H9 (cell line): ENCODE data around the gene ALOX5AP. TPM values are rescaled to one million over a fixed set of nuclear protein-coding genes. Genes with fewer than 3 reads are reported as not detected.

Experiments used
- DNase-seq: peaks from one replicate; pipeline ENCODE4 v3.0.0-alpha.2; 2017
- H2AFZ ChIP-seq: one replicate; pipeline ENCODE4 v1.6.1; 2013; ENCODE audit warnings: mild to moderate bottlenecking, low read length, control low read depth, moderate library complexity
- H2AK5ac ChIP-seq: 2 replicates; pipeline ENCODE4 v1.6.1; 2013; ENCODE audit warnings: low read length, control low read depth, mixed read lengths; ENCODE audit not compliant: insufficient read length
- H2BK120ac ChIP-seq: one replicate; pipeline ENCODE4 v1.6.1; 2013; ENCODE audit warnings: low read depth, mild to moderate bottlenecking, low read length, control low read depth, inconsistent platforms; ENCODE audit not compliant: poor library complexity, severe bottlenecking
- H2BK12ac ChIP-seq: 2 replicates; pipeline ENCODE4 v1.6.1; 2013; ENCODE audit warnings: low read length, control low read depth, mixed read lengths, low read depth; ENCODE audit not compliant: insufficient read length
- H2BK15ac ChIP-seq: 2 replicates; pipeline ENCODE4 v1.6.1; 2013; ENCODE audit warnings: low read depth, low read length, control low read depth
- H2BK20ac ChIP-seq: one replicate; pipeline ENCODE4 v1.6.1; 2013; ENCODE audit warnings: low read depth, mild to moderate bottlenecking, low read length, control low read depth, inconsistent platforms; ENCODE audit not compliant: poor library complexity, severe bottlenecking
- H2BK5ac ChIP-seq: 2 replicates; pipeline ENCODE4 v1.6.1; 2013; ENCODE audit warnings: low read length, control low read depth, mixed read lengths; ENCODE audit not compliant: insufficient read length
- H3K14ac ChIP-seq: 2 replicates; pipeline ENCODE4 v1.6.1; 2013; ENCODE audit warnings: low read length, control low read depth; ENCODE audit not compliant: insufficient read depth
- H3K18ac ChIP-seq: 2 replicates; pipeline ENCODE4 v1.6.1; 2013; ENCODE audit warnings: low read depth, mild to moderate bottlenecking, mixed read lengths, low read length, control low read depth; ENCODE audit not compliant: insufficient read length
- H3K23ac ChIP-seq: 2 replicates; pipeline ENCODE4 v1.6.1; 2013; ENCODE audit warnings: low read length, control low read depth, mixed read lengths, low read depth; ENCODE audit not compliant: insufficient read length
- H3K23me2 ChIP-seq: 2 replicates; pipeline ENCODE4 v1.6.1; 2013; ENCODE audit warnings: low read depth, mild to moderate bottlenecking, mixed read lengths, low read length, control low read depth; ENCODE audit not compliant: insufficient read length, poor library complexity, severe bottlenecking
- H3K27ac ChIP-seq: 2 replicates; pipeline ENCODE4 v1.5.1; 2013; ENCODE audit warnings: low read length, control low read depth, mixed read lengths, low read depth; ENCODE audit not compliant: insufficient read length
- H3K27me3 ChIP-seq: 2 replicates; pipeline ENCODE4 v1.6.1; 2013; ENCODE audit warnings: low read length, control low read depth, inconsistent platforms; ENCODE audit not compliant: insufficient read depth
- H3K4ac ChIP-seq: 2 replicates; pipeline ENCODE4 v1.6.1; 2013; ENCODE audit warnings: low read depth, mild to moderate bottlenecking, control low read depth, inconsistent platforms, low read length, moderate library complexity
- H3K4me1 ChIP-seq: 2 replicates; pipeline ENCODE4 v1.6.1; 2013; ENCODE audit warnings: low read length, control low read depth, inconsistent platforms; ENCODE audit not compliant: insufficient read depth
- H3K4me2 ChIP-seq: 2 replicates; pipeline ENCODE4 v1.6.1; 2013; ENCODE audit warnings: low read length, control low read depth, mixed read lengths; ENCODE audit not compliant: insufficient read length, insufficient read depth
- H3K56ac ChIP-seq: 2 replicates; pipeline ENCODE4 v1.6.1; 2013; ENCODE audit warnings: low read depth, mild to moderate bottlenecking, mixed read lengths, low read length, control low read depth; ENCODE audit not compliant: insufficient read length
- H3K79me1 ChIP-seq: 2 replicates; pipeline ENCODE4 v1.6.1; 2013; ENCODE audit warnings: low read depth, mild to moderate bottlenecking, moderate library complexity, low read length, control low read depth, inconsistent platforms; ENCODE audit not compliant: insufficient read depth, poor library complexity, severe bottlenecking
- H3K79me2 ChIP-seq: 2 replicates; pipeline ENCODE4 v1.6.1; 2013; ENCODE audit warnings: low read length, control low read depth, inconsistent platforms; ENCODE audit not compliant: insufficient read depth
- H3K9ac ChIP-seq: 2 replicates; pipeline ENCODE4 v1.6.1; 2013; ENCODE audit warnings: low read length, control low read depth, mixed read lengths; ENCODE audit not compliant: insufficient read length; ENCODE audit errors: extremely low read depth
- H3K9me3 ChIP-seq: one replicate; pipeline ENCODE4 v1.6.1; 2013; ENCODE audit warnings: low read depth, low read length, inconsistent platforms; ENCODE audit not compliant: control insufficient read depth
- H3T11ph ChIP-seq: one replicate; pipeline ENCODE4 v1.6.1; 2013; ENCODE audit warnings: mild to moderate bottlenecking, low read length, control low read depth, inconsistent platforms
- H4K20me1 ChIP-seq: one replicate; pipeline ENCODE4 v1.6.1; 2013; ENCODE audit not compliant: control insufficient read depth, insufficient read length, insufficient read depth
- H4K5ac ChIP-seq: 2 replicates; pipeline ENCODE4 v1.6.1; 2013; ENCODE audit warnings: low read depth, mild to moderate bottlenecking, mixed read lengths, low read length, control low read depth; ENCODE audit not compliant: insufficient read length
- H4K8ac ChIP-seq: replicated peaks from 2 replicates; pipeline ENCODE4 v1.6.1; 2013; ENCODE audit warnings: low read length, control low read depth, mixed read lengths, low read depth; ENCODE audit not compliant: insufficient read length
- H4K91ac ChIP-seq: 2 replicates; pipeline ENCODE4 v1.6.1; 2013; ENCODE audit warnings: low read depth, mild to moderate bottlenecking, moderate library complexity, mixed read lengths, low read length, control low read depth; ENCODE audit not compliant: insufficient read length
- H3K27ac Mint-ChIP-seq, 3 experiments: 2 replicates in 2 of 3; 3 replicates in 1 of 3; pipeline ENCODE4 v1.8.0; 2020 to 2021; ENCODE audit warnings: mixed read lengths in 3 of 3, mild to moderate bottlenecking in 1 of 3, moderate library complexity in 1 of 3
- H3K27me3 Mint-ChIP-seq: 2 replicates; pipeline ENCODE4 v1.8.0; 2021; ENCODE audit warnings: low read depth, mild to moderate bottlenecking, moderate library complexity, mixed read lengths
- H3K36me3 Mint-ChIP-seq, 3 experiments: 2 replicates in 2 of 3; 3 replicates in 1 of 3; pipeline ENCODE4 v1.8.0; 2020 to 2021; ENCODE audit warnings: low read depth in 3 of 3, mixed read lengths in 3 of 3; ENCODE audit not compliant: insufficient read depth in 1 of 3
- H3K4me1 Mint-ChIP-seq, 2 experiments: 2 replicates each; pipeline ENCODE4 v1.8.0; 2020; ENCODE audit warnings: mixed read lengths in 2 of 2
- H3K4me3 Mint-ChIP-seq, 2 experiments: 2 replicates in 1 of 2; 3 replicates in 1 of 2; pipeline ENCODE4 v1.8.0; 2020 to 2021; ENCODE audit warnings: mild to moderate bottlenecking in 2 of 2, mixed read lengths in 2 of 2, moderate library complexity in 1 of 2
- H3K9me3 Mint-ChIP-seq, 2 experiments: 2 replicates in 1 of 2; 3 replicates in 1 of 2; pipeline ENCODE4 v1.8.0; 2020; ENCODE audit warnings: mild to moderate bottlenecking in 2 of 2, mixed read lengths in 2 of 2, moderate library complexity in 1 of 2
- CTCF ChIP-seq: fragments of 200-600 bp; sonication (generic); conservative IDR thresholded peaks from 3 replicates; pipeline ENCODE4 v1.8.0; 2021; ENCODE audit warnings: antibody characterized with exemption, mild to moderate bottlenecking
- WGBS: extraction: QIAGEN DNeasy Blood & Tissue Kit; methylation state at CpG from one replicate; pipeline ENCODE4 v1.1.7; 2013; ENCODE audit warnings: missing lambda C conversion rate, low lambda C conversion rate, mixed read lengths; ENCODE audit not compliant: insufficient read length; ENCODE audit errors: extremely low coverage; 5-methylcytosine and 5-hydroxymethylcytosine counted together
- total RNA-seq: library from RNA; stranded (reverse); gene quantifications from 2 replicates; pipeline ENCODE4 v1.2.1, GENCODE V29; 2021

The ALOX5AP gene
- total RNA-seq, 1 experiment from 2014 or later = not detected

DNA sequence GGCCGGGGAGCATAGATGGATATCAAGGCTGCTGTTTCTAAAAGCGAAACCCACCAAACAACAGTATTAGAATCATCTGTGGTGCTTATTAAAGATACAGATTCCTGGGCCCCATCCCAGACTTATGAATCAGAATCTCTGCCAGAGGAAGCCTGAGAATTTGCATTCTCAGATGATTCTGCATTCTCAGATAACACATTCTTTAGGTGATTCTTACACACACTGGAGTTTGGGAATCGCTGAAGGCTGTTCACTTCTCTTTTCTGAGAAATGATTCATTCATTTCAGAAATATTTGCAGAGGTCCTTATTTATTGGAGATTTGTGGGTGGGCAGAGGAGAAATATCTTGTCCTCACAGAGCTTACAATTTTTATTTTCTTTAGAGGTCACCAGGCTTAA is 24.4 kb downstream of the ALOX5AP start:
- Histone ChIP-seq H3K23ac (no peak overlapping the region), H2BK15ac (no peak overlapping the region), H2AFZ (no peak overlapping the region), H3K9me3 (no peaks in the 10 kb centered on the region), H3K56ac (no peak overlapping the region), H2AK5ac (no peak overlapping the region), H3K9ac (no peak overlapping the region), H3K18ac (no peak overlapping the region), H3K23me2 (no peaks in the 10 kb centered on the region), H3K79me2 (no peaks in the 10 kb centered on the region), H4K20me1 (no peaks in the 10 kb centered on the region), H3K4ac (no peak overlapping the region), H4K91ac (no peak overlapping the region), H3K27ac (no peak overlapping the region), H2BK12ac (no peak overlapping the region), H3K4me2 (no peak overlapping the region), H2BK5ac (no peak overlapping the region), H2BK120ac (no peak overlapping the region), H2BK20ac (no peak overlapping the region), H3K79me1 (no peaks in the 10 kb centered on the region), H3K14ac (no peak overlapping the region), H3T11ph (no peak overlapping the region), H3K27me3 (no peaks in the 10 kb centered on the region), H4K5ac (no peak overlapping the region), H4K8ac (no peak overlapping the region), H3K4me1 (no peaks in the 10 kb centered on the region)
- DNase-seq = no peak
- Mint-ChIP-seq H3K27ac (no peak overlapping the region), H3K9me3 (no peaks in the 10 kb centered on the region), H3K27me3 (peaks cover 2% of the 10 kb centered on the region; the same call in 1 of the 2 replicates), H3K4me3 (no peak overlapping the region), H3K4me1 (peaks cover 0 to 6% of the 10 kb centered on the region in 2 experiments; a peak in 2 of 4 replicates), H3K36me3 (no peaks in the 10 kb centered on the region)
- no CpG with 5 or more reads among the region's 3 CpGs for WGBS
- TF ChIP-seq CTCF = no peak
